Testis (tissue), 3 donors: ENCODE data around the gene KIF26B. TPM values are rescaled to one million over a fixed set of nuclear protein-coding genes. Genes with fewer than 3 reads are reported as not detected.

Source experiments
- DNase-seq: peaks from one replicate; pipeline ENCODE4 v3.0.0-alpha.2; 2019
- H3K27ac ChIP-seq, 2 donors: fragments of 200-600 bp; sonication (generic); one replicate each; pipeline ENCODE4 v1.5.1; 2019
- H3K27me3 ChIP-seq: fragments of 200-600 bp; sonication (generic); one replicate; pipeline ENCODE4 v1.5.1; 2019
- H3K36me3 ChIP-seq: fragments of 200-600 bp; sonication (generic); one replicate; pipeline ENCODE4 v1.5.1; 2017; ENCODE audit warnings: low read depth; ENCODE audit errors: missing control alignments
- H3K4me1 ChIP-seq: fragments of 200-600 bp; sonication (generic); one replicate; pipeline ENCODE4 v1.5.1; 2019
- H3K4me3 ChIP-seq, 2 donors: fragments of 200-600 bp; sonication (generic); one replicate each; pipeline ENCODE4 v1.5.1; 2017 to 2019
- H3K9me3 ChIP-seq: fragments of 200-600 bp; sonication (generic); one replicate; pipeline ENCODE4 v1.5.1; 2017
- CTCF ChIP-seq, 3 experiments: fragments of 450-650 bp in 2 of 3; fragments of 200-600 bp in 1 of 3; sonication (generic) in 1 of 3; IDR thresholded peaks; one replicate each; pipeline ENCODE4 v1.5.1; 2016 to 2019; ENCODE audit warnings: antibody characterized with exemption in 3 of 3, mild to moderate bottlenecking in 2 of 3, moderate library complexity in 1 of 3
- POLR2A ChIP-seq: fragments of 450-650 bp; IDR thresholded peaks from one replicate; pipeline ENCODE4 v1.6.1; 2017; ENCODE audit warnings: antibody characterized with exemption, mild to moderate bottlenecking, moderate library complexity
- WGBS, 2 donors: methylation state at CpG; one replicate each; pipeline ENCODE4 v1.1.5; 2018; 5-methylcytosine and 5-hydroxymethylcytosine counted together
- intact Hi-C: fragments of 100-400 bp; cut with DNase I; formaldehyde crosslinking; loops from one replicate; pipeline ENCODE4 v1.15.1; 2023; ENCODE audit warnings: low total_unique reads
- polyA plus RNA-seq: library from polyadenylated mRNA; stranded (reverse); fragments of 350-450 nt; fragmentation: Illumina TruSeq; extraction: RNeasy Lipid Tissue Mini Kit (QIAGEN cat#74804); gene quantifications from one replicate; pipeline ENCODE4 v1.2.3, GENCODE V29; 2014; ENCODE audit warnings: low read depth, low replicate concordance; ENCODE audit not compliant: insufficient read depth
- total RNA-seq, 2 donors: library from RNA; depleted of rRNA; stranded (reverse); fragments of >200 nt; gene quantifications; one replicate each; pipeline ENCODE4 v1.2.3, GENCODE V29; 2016

Gene KIF26B
- total and polyA plus RNA-seq, 3 donors from 2014 or later, result 3.0 to 4.8 (median 3.1) TPM

GRCh38 chr1:245188403-245188802 is 33.6 kb downstream of the KIF26B start:
- Histone ChIP-seq H3K27me3 (no peaks in the 10 kb centered on the region), H3K36me3 (no peaks in the 10 kb centered on the region), H3K9me3 (no peaks in the 10 kb centered on the region), H3K4me3 (no peak overlapping the region), H3K27ac (no peak overlapping the region), H3K4me1 (no peaks in the 10 kb centered on the region)
- 82 to 90% methylated on average over 4 of the region's 4 CpGs for WGBS, 2 donors
- intact Hi-C loops, result no loop called here
- DNase-seq, result no peak
- TF ChIP-seq POLR2A (no peak), CTCF (IDR thresholded peaks at IDR 0.05) (no peak)

- intact Hi-C loops, result no loop called here
- DNase-seq, result no peak
- Histone ChIP-seq H3K27ac (no peak overlapping the region), H3K36me3 (no peaks in the 10 kb centered on the region), H3K27me3 (no peaks in the 10 kb centered on the region), H3K4me3 (no peak overlapping the region), H3K4me1 (no peaks in the 10 kb centered on the region), H3K9me3 (no peaks in the 10 kb centered on the region)
- TF ChIP-seq POLR2A, result no peak
- TF ChIP-seq CTCF (IDR thresholded peaks at IDR 0.05), result no peak
- 89 to 92% methylated on average over 9 of the region's 9 CpGs for WGBS, 2 donors
Observed at GRCh38 chr1:245195398-245195797, 40.6 kb downstream of the KIF26B start.

GRCh38 chr1:245197121-245197520 is 42.3 kb downstream of the KIF26B start:
- intact Hi-C loops, result no loop called here
- no peaks in the 10 kb centered on the region for H3K36me3 ChIP-seq
- H3K27ac ChIP-seq, result no peak overlapping the region
- WGBS, 2 donors, result 73 to 77% methylated on average over 3 of the region's 3 CpGs
- H3K4me3 ChIP-seq, result no peak overlapping the region
- no peaks in the 10 kb centered on the region for H3K27me3 ChIP-seq
- no peaks in the 10 kb centered on the region for H3K4me1 ChIP-seq
- no peak for TF ChIP-seq CTCF (IDR thresholded peaks at IDR 0.05)
- H3K9me3 ChIP-seq, result no peaks in the 10 kb centered on the region
- no peak for DNase-seq

GRCh38 chr1:245197911-245198379 is 43.2 kb downstream of the KIF26B start:
- Histone ChIP-seq H3K27me3 (no peaks in the 10 kb centered on the region), H3K9me3 (no peaks in the 10 kb centered on the region), H3K4me3 (no peak overlapping the region), H3K27ac (no peak overlapping the region), H3K4me1 (no peaks in the 10 kb centered on the region), H3K36me3 (no peaks in the 10 kb centered on the region)
- TF ChIP-seq CTCF (IDR thresholded peaks at IDR 0.05) (no peak), POLR2A (no peak)
- 25 to 40% methylated on average over 1 of the region's 1 CpG for WGBS, 2 donors
- DNase-seq, result no peak
- intact Hi-C loops, result no loop called here

GRCh38 chr1:245198748-245199516 is 44.1 kb downstream of the KIF26B start:
- WGBS, 2 donors, result 66 to 72% methylated on average over 12 of the region's 12 CpGs
- TF ChIP-seq CTCF (IDR thresholded peaks at IDR 0.05) (no peak), POLR2A (no peak)
- no peak for DNase-seq
- no peaks in the 10 kb centered on the region for H3K4me1 ChIP-seq
- no peaks in the 10 kb centered on the region for H3K9me3 ChIP-seq
- H3K27ac ChIP-seq, result no peak overlapping the region
- intact Hi-C loops, result no loop called here
- no peak overlapping the region for H3K4me3 ChIP-seq
- H3K36me3 ChIP-seq, result no peaks in the 10 kb centered on the region
- H3K27me3 ChIP-seq, result no peaks in the 10 kb centered on the region
